Testis (tissue), 2 donors: ENCODE results near the gene IZUMO2.

Source experiments
- POLR2A ChIP-seq: fragments of 450-650 bp; IDR thresholded peaks from one replicate; pipeline ENCODE4 v1.6.1; 2017; ENCODE audit warnings: antibody characterized with exemption, mild to moderate bottlenecking, moderate library complexity
- TF ChIP-seq, protein P1 (sequence below), 3 experiments: fragments of 450-650 bp in 2 of 3; fragments of 200-600 bp in 1 of 3; sonication (generic) in 1 of 3; IDR thresholded peaks; one replicate each; pipeline ENCODE4 v1.5.1; 2016 to 2019; ENCODE audit warnings: antibody characterized with exemption in 3 of 3, mild to moderate bottlenecking in 2 of 3, moderate library complexity in 1 of 3

DNA sequence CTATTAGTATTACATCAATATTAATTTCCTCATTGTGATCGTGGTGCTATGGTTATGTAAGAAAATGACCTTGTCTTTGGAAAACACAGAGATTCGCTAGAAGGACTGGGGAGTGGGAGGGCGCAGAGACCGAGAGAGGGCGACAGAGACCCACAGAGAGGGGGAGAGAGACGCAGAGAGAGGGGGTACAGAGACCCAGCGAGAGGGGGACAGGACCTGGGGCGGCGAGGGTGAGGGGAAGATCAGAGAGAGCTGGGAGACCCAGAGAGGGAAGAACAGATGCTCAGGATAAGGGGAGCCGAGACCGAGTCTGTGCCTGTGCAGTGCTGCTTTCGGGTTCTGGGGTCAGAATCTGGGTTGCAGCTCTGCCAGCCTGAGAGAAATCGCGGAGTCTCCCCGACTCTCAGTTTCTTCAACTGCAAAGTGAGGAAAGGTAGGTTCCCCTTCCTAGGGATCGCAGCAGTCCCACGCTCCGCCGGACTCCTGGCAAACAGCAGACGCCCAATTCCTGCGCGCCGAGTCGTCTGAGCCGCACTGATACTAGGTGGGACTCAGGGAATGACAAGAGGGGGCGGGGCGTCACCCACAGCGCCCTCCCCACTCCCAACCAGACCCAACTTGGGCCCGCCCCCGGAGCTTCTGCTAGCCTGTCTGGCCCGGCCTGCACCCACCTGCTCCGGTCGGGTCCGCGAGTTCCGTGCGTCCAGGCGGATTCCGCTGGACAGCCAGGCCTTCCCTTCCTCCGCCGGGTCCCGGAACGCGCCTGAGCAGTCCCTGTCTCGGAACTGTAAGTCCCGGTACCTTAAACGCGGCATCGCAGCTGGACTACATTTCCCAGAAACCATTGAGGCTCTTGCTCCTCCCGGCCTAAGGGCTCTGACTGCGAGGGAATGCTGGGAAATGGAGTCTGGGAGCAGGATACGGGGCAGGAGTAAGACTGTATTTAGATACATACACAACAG is 15.3 kb downstream of the IZUMO2 start:
- TF ChIP-seq, protein P1, sequence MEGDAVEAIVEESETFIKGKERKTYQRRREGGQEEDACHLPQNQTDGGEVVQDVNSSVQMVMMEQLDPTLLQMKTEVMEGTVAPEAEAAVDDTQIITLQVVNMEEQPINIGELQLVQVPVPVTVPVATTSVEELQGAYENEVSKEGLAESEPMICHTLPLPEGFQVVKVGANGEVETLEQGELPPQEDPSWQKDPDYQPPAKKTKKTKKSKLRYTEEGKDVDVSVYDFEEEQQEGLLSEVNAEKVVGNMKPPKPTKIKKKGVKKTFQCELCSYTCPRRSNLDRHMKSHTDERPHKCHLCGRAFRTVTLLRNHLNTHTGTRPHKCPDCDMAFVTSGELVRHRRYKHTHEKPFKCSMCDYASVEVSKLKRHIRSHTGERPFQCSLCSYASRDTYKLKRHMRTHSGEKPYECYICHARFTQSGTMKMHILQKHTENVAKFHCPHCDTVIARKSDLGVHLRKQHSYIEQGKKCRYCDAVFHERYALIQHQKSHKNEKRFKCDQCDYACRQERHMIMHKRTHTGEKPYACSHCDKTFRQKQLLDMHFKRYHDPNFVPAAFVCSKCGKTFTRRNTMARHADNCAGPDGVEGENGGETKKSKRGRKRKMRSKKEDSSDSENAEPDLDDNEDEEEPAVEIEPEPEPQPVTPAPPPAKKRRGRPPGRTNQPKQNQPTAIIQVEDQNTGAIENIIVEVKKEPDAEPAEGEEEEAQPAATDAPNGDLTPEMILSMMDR (IDR thresholded peaks at IDR 0.05), result no peak
- TF ChIP-seq POLR2A, result no peak
